Ovary (tissue), 3 donors: ENCODE data around the gene SLCO3A1.

Experiments used
- CTCF ChIP-seq, 3 donors: fragments of 450-650 bp in 2 of 3; fragments of 200-600 bp in 1 of 3; IDR thresholded peaks; one replicate each; pipeline versions ENCODE4 v1.5.1 to v1.8.0; 2016 to 2022; ENCODE audit warnings: antibody characterized with exemption in 3 of 3, mild to moderate bottlenecking in 1 of 3
- EP300 ChIP-seq: sonication (generic); formaldehyde crosslinking; IDR thresholded peaks from one replicate; pipeline ENCODE4 v1.6.1; 2017; ENCODE audit warnings: antibody characterized with exemption
- POLR2A ChIP-seq: fragments of 450-650 bp; IDR thresholded peaks from one replicate; pipeline ENCODE4 v1.6.1; 2017; ENCODE audit warnings: antibody characterized with exemption, mild to moderate bottlenecking, moderate library complexity
- donor health status: DM: no; HTN: no; CAD: no.

- TF ChIP-seq POLR2A (no peak), CTCF (IDR thresholded peaks at IDR 0.05) (no peak), EP300 (no peak)
Observed at GRCh38 chr15:91989821-91990220, 136.3 kb downstream of the SLCO3A1 start.
